Measurements from ENCODE around the gene SNRK. TPM values are rescaled to one million over a fixed set of nuclear protein-coding genes. Genes with fewer than 3 reads are reported as not detected.

The SNRK gene, protein sequence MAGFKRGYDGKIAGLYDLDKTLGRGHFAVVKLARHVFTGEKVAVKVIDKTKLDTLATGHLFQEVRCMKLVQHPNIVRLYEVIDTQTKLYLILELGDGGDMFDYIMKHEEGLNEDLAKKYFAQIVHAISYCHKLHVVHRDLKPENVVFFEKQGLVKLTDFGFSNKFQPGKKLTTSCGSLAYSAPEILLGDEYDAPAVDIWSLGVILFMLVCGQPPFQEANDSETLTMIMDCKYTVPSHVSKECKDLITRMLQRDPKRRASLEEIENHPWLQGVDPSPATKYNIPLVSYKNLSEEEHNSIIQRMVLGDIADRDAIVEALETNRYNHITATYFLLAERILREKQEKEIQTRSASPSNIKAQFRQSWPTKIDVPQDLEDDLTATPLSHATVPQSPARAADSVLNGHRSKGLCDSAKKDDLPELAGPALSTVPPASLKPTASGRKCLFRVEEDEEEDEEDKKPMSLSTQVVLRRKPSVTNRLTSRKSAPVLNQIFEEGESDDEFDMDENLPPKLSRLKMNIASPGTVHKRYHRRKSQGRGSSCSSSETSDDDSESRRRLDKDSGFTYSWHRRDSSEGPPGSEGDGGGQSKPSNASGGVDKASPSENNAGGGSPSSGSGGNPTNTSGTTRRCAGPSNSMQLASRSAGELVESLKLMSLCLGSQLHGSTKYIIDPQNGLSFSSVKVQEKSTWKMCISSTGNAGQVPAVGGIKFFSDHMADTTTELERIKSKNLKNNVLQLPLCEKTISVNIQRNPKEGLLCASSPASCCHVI
- total RNA-seq (99.9 and 108 TPM in 2 replicates), polyA plus RNA-seq (33.3 and 43.3 TPM in 2 replicates), polyA minus RNA-seq (180 TPM in 2 replicates), Bru-seq, nascent RNA (percentile 99 among the genes with signal in this experiment), BruChase-seq, experiment 1, labeled RNA remaining after a 6-hour chase (percentile 86 among the genes with signal in this experiment), BruChase-seq, experiment 2, labeled RNA remaining after a 2-hour chase (percentile 96 among the genes with signal in this experiment)
- polyA plus RNA-seq (2011; cell fraction: cytosol; rRNA removed): 40.3 and 42.6 TPM in 2 replicates
- 143 and 154 TPM in 2 replicates for polyA plus RNA-seq (2011; cell fraction: nucleus; rRNA removed)
- polyA plus RNA-seq (2012): 80.0 and 80.4 TPM in 2 replicates
- polyA minus RNA-seq (2011; cell fraction: cytosol; rRNA and poly(A)+ RNA removed): 16.0 TPM
- 201 and 233 TPM in 2 replicates for polyA minus RNA-seq (2011; cell fraction: nucleus; rRNA and poly(A)+ RNA removed)
- long read RNA-seq, full-length matches to known transcripts: 106 of 155 reads
- long read RNA-seq, partial matches to known transcripts: 11 of 155 reads
- long read RNA-seq, other reads (novel, unspliced or antisense): 38 of 155 reads

DNA sequence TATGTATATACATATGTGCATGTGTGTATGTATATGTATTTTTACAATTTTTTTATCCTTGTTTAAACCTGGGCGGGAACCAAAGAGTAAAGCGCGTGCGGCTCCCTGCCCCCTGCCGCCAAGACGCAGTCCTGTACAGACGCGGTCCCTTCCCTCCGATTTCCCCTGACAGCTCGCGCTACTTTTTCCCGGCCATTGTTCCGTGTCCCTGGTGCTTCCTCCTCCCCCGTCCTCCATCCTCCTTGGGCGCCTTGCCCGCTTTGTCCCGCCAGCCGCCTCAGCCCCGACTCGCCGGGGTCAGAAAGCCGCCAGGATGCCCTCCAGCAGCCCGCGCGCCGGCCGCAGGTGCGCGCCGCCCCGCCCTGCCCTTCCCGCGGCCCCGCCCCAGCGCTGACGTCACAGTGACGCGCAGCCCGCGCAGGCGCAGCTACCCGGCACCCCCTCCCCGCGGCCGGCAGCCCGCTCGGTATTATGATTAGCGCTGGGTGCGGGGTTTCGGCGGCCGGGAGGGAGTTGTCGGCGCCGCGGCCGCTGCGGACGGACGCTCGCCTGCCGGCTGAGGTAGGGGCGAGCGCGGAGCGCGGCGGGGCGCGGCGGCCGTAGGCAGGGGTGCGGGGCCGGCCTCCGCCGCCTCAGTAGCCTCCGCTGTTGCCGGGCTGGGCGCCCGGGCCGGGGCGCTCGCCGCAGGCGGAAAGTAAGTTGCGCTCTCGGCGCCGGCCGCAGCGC is at the start of gene SNRK:
Gene SNRK (plus strand): TSS at position 426 of the 726 bp plus-strand sequence. CDS start 16,664 bp downstream, outside the sequence.
- Histone ChIP-seq H3K27me3 (ENCODE audit: control insufficient read depth in 2 of 2, insufficient read depth in 2 of 2, low read length in 2 of 2) (no peaks in the 10 kb centered on the region), H3K9me3 (replicated peaks; ENCODE audit: control insufficient read depth, insufficient read depth, low read length) (no peaks in the 10 kb centered on the region), H3K4me3 (replicated peaks in 1 of 3; ENCODE audit: insufficient read depth in 1 of 3, low read depth in 1 of 3, low read length in 3 of 3) (peak within 1 kb of the TSS; percentile 60 to 100 (median 99)), H2AFZ (ENCODE audit: low read depth, low read length) (peak within 1 kb of the TSS; percentile 66), H3K36me3 (ENCODE audit: control insufficient read depth in 2 of 2, extremely low read depth in 1 of 2, insufficient read depth in 2 of 2, low read length in 2 of 2) (peaks cover 0 to 10% of the 10 kb centered on the region in 2 experiments), H3K27ac (ENCODE audit: insufficient read depth, low read depth, low read length) (peak within 1 kb of the TSS; percentile 100), H4K20me1 (replicated peaks; ENCODE audit: control insufficient read depth, extremely low read depth, insufficient read depth, low read length) (peaks cover 6% of the 10 kb centered on the region), H3K4me2 (ENCODE audit: insufficient read depth, low read length) (peak within 1 kb of the TSS; percentile 95), H3K79me2 (ENCODE audit: control insufficient read depth, insufficient read depth, low read length) (peaks cover 47% of the 10 kb centered on the region), H3K4me1 (ENCODE audit: control insufficient read depth, extremely low read depth, insufficient read depth, low read length) (peaks cover 43% of the 10 kb centered on the region), H3K9me1 (replicated peaks; ENCODE audit: control insufficient read depth, extremely low read depth, insufficient read depth, low read length) (no peaks in the 10 kb centered on the region), H3K9ac (replicated peaks; ENCODE audit: extremely low read depth, insufficient read depth, low read length) (peak within 1 kb of the TSS; percentile 100)
- dilution Hi-C loops (cut with MboI; ENCODE audit: extremely low pct_ligation_motif_present, low sequenced_read_pairs) (no loop called here), intact Hi-C loops (cut with micrococcal nuclease) (loop anchor here (1.0 to 10.0 kb wide), 10 partner anchors 39 to 951 kb away; partner anchors contain the start of gene ANO10)
- POLR2A ChIA-PET: interaction anchor here (0.6 to 1.5 kb wide), 7 partner anchors 12 to 108 kb away, joined by 3 to 8 read pairs (median 4); no protein-coding TSS in a partner anchor
- peak; percentile 85 for FAIRE-seq
- peak; percentile 99 for DNase-seq (ENCODE audit: low read depth, low spot score)
- no TSS peak for BruUV-seq (replicated peaks)
- CTCF ChIA-PET: interaction anchor here (0.7 to 3.5 kb wide), 12 partner anchors 20 to 324 kb away, joined by 3 to 45 read pairs (median 8); no protein-coding TSS in a partner anchor
- peak; percentile 14 for TF ChIP-seq GATA2 (IDR thresholded peaks at IDR 0.05; ENCODE audit: insufficient read depth, insufficient read length, low read depth, low read length)
- TF ChIP-seq FOS (IDR thresholded peaks at IDR 0.05; ENCODE audit: borderline replicate concordance, insufficient read depth, low read length): peak; percentile 23
- peak; percentile 90 for TF ChIP-seq POLR2AphosphoS5 (IDR thresholded peaks at IDR 0.05; ENCODE audit: insufficient read depth, low read depth, low read length)
- TF ChIP-seq, protein P1, sequence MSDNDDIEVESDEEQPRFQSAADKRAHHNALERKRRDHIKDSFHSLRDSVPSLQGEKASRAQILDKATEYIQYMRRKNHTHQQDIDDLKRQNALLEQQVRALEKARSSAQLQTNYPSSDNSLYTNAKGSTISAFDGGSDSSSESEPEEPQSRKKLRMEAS (IDR thresholded peaks at IDR 0.05; ENCODE audit: insufficient read depth, insufficient read length): peak; percentile 34
- no peak for TF ChIP-seq JUN (IDR thresholded peaks at IDR 0.05; ENCODE audit: borderline replicate concordance, insufficient read depth, insufficient read length, low read depth)
- TF ChIP-seq, protein P2, sequence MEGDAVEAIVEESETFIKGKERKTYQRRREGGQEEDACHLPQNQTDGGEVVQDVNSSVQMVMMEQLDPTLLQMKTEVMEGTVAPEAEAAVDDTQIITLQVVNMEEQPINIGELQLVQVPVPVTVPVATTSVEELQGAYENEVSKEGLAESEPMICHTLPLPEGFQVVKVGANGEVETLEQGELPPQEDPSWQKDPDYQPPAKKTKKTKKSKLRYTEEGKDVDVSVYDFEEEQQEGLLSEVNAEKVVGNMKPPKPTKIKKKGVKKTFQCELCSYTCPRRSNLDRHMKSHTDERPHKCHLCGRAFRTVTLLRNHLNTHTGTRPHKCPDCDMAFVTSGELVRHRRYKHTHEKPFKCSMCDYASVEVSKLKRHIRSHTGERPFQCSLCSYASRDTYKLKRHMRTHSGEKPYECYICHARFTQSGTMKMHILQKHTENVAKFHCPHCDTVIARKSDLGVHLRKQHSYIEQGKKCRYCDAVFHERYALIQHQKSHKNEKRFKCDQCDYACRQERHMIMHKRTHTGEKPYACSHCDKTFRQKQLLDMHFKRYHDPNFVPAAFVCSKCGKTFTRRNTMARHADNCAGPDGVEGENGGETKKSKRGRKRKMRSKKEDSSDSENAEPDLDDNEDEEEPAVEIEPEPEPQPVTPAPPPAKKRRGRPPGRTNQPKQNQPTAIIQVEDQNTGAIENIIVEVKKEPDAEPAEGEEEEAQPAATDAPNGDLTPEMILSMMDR (IDR thresholded peaks at IDR 0.05; ENCODE audit: extremely low read depth in 1 of 2, insufficient read depth in 1 of 2, low read depth in 1 of 2, low read length in 2 of 2): peak; percentile 32 to 42
- peak; percentile 87 for TF ChIP-seq POLR2A (IDR thresholded peaks at IDR 0.05; ENCODE audit: low read depth, low read length)
- peak; percentile 20 for TF ChIP-seq MYC (IDR thresholded peaks at IDR 0.05; ENCODE audit: low read depth, low read length)
- no peak for TF ChIP-seq EZH2 (IDR thresholded peaks at IDR 0.05; ENCODE audit: borderline replicate concordance, low read depth, low read length, severe bottlenecking)

Data from endothelial cell of umbilical vein (primary cell).